IgD-negative memory B cell (primary cell): Measurements from ENCODE around the gene ZNF74. TPM values are rescaled to one million over a fixed set of nuclear protein-coding genes. Genes with fewer than 3 reads are reported as not detected.
"Not testable (repeated sequence)": the region's sequence is repeated elsewhere in the genome, so short reads cannot be mapped to it uniquely, and the experiment has no call there.

ENCODE experiments used
- H3K27ac Mint-ChIP-seq, 3 donors: one replicate each; pipeline ENCODE4 v1.8.0; 2020 to 2022; ENCODE audit warnings: mild to moderate bottlenecking in 3 of 3, mixed read lengths in 3 of 3, moderate library complexity in 1 of 3
- H3K27me3 Mint-ChIP-seq: one replicate; pipeline ENCODE4 v1.8.0; 2021; ENCODE audit warnings: mixed read lengths
- H3K36me3 Mint-ChIP-seq: one replicate; pipeline ENCODE4 v1.8.0; 2020; ENCODE audit warnings: mild to moderate bottlenecking, mixed read lengths
- H3K4me1 Mint-ChIP-seq, 3 donors: one replicate each; pipeline ENCODE4 v1.8.0; 2020 to 2022; ENCODE audit warnings: mixed read lengths in 3 of 3, mild to moderate bottlenecking in 1 of 3
- H3K4me3 Mint-ChIP-seq, 4 donors: one replicate each; pipeline ENCODE4 v1.8.0; 2020 to 2022; ENCODE audit warnings: mild to moderate bottlenecking in 4 of 4, mixed read lengths in 4 of 4, moderate library complexity in 3 of 4
- H3K9me3 Mint-ChIP-seq, 3 donors: one replicate each; pipeline ENCODE4 v1.8.0; 2020 to 2021; ENCODE audit warnings: mixed read lengths in 3 of 3, mild to moderate bottlenecking in 1 of 3
- polyA plus RNA-seq: library from polyadenylated mRNA; unstranded; fragments of 300-500 nt; fragmentation: Illumina TruSeq; gene quantifications from one replicate; pipeline ENCODE4 v1.2.3, GENCODE V29; 2021

The ZNF74 gene
- 6.6 TPM for polyA plus RNA-seq

GRCh38 chr22:20393705-20394476, at the start of gene ZNF74:
TSS of gene ZNF74 (plus strand) at chr22:20394151. CDS start at chr22:20394629, 478 bp downstream.
- Mint-ChIP-seq H3K4me1 (peaks cover 7 to 26% (median 19%) of the 10 kb centered on the region in 3 donors), H3K9me3 (peaks cover 0 to 6% (median 0%) of the 10 kb centered on the region in 3 donors), H3K27ac (peak within 1 kb of the TSS; percentile 62 to 96 (median 95)), H3K4me3 (peak within 1 kb of the TSS; percentile 90 to 97 (median 93)), H3K27me3 (no peaks in the 10 kb centered on the region), H3K36me3 (no peaks in the 10 kb centered on the region)

- H3K9me3 Mint-ChIP-seq, H3K27ac Mint-ChIP-seq, H3K4me3 Mint-ChIP-seq, H3K36me3 Mint-ChIP-seq, H3K4me1 Mint-ChIP-seq, H3K27me3 Mint-ChIP-seq: not testable (repeated sequence)
These were observed 47.4 kb upstream of the ZNF74 start for GRCh38 chr22:20346553-20346952.

GRCh38 chr22:20352536-20352935, 41.4 kb upstream of the ZNF74 start:
- H3K36me3 Mint-ChIP-seq, H3K27me3 Mint-ChIP-seq, H3K4me3 Mint-ChIP-seq, H3K4me1 Mint-ChIP-seq, H3K9me3 Mint-ChIP-seq, H3K27ac Mint-ChIP-seq: not testable (repeated sequence)

GRCh38 chr22:20354238-20354975, 39.5 kb upstream of the ZNF74 start:
- Mint-ChIP-seq H3K4me3 (no peak overlapping the region), H3K27me3 (peaks cover 1% of the 10 kb centered on the region), H3K9me3 (no peaks in the 10 kb centered on the region), H3K27ac (no peak overlapping the region), H3K36me3 (no peaks in the 10 kb centered on the region), H3K4me1 (no peaks in the 10 kb centered on the region)

GRCh38 chr22:20355939-20356636, 37.9 kb upstream of the ZNF74 start:
- not testable (repeated sequence) for H3K27me3 Mint-ChIP-seq, H3K36me3 Mint-ChIP-seq, H3K9me3 Mint-ChIP-seq, H3K4me1 Mint-ChIP-seq, H3K4me3 Mint-ChIP-seq, H3K27ac Mint-ChIP-seq

- not testable (repeated sequence) for H3K4me1 Mint-ChIP-seq, H3K36me3 Mint-ChIP-seq, H3K9me3 Mint-ChIP-seq, H3K4me3 Mint-ChIP-seq, H3K27ac Mint-ChIP-seq, H3K27me3 Mint-ChIP-seq
These were observed 37.0 kb upstream of the ZNF74 start for GRCh38 chr22:20356906-20357305.

- H3K36me3 Mint-ChIP-seq, H3K27me3 Mint-ChIP-seq, H3K4me1 Mint-ChIP-seq, H3K4me3 Mint-ChIP-seq, H3K27ac Mint-ChIP-seq, H3K9me3 Mint-ChIP-seq: not testable (repeated sequence)
These were observed 36.0 kb upstream of the ZNF74 start for GRCh38 chr22:20357967-20358366.

- not testable (repeated sequence) for H3K36me3 Mint-ChIP-seq, H3K4me1 Mint-ChIP-seq, H3K27me3 Mint-ChIP-seq, H3K27ac Mint-ChIP-seq, H3K4me3 Mint-ChIP-seq, H3K9me3 Mint-ChIP-seq
These were observed 35.3 kb upstream of the ZNF74 start for GRCh38 chr22:20358503-20359239.

- H3K36me3 Mint-ChIP-seq, H3K4me3 Mint-ChIP-seq, H3K4me1 Mint-ChIP-seq, H3K27ac Mint-ChIP-seq, H3K9me3 Mint-ChIP-seq, H3K27me3 Mint-ChIP-seq: not testable (repeated sequence)
These were observed 33.7 kb upstream of the ZNF74 start for GRCh38 chr22:20360261-20360660.

- H3K9me3 Mint-ChIP-seq, H3K36me3 Mint-ChIP-seq, H3K27ac Mint-ChIP-seq, H3K27me3 Mint-ChIP-seq, H3K4me3 Mint-ChIP-seq, H3K4me1 Mint-ChIP-seq: not testable (repeated sequence)
These were observed 32.8 kb upstream of the ZNF74 start for GRCh38 chr22:20360866-20361751.

- not testable (repeated sequence) for H3K27ac Mint-ChIP-seq, H3K36me3 Mint-ChIP-seq, H3K27me3 Mint-ChIP-seq, H3K9me3 Mint-ChIP-seq, H3K4me1 Mint-ChIP-seq, H3K4me3 Mint-ChIP-seq
These were observed 32.2 kb upstream of the ZNF74 start for GRCh38 chr22:20361752-20362229.

GRCh38 chr22:20362403-20362802, 31.5 kb upstream of the ZNF74 start:
- not testable (repeated sequence) for H3K27ac Mint-ChIP-seq, H3K4me1 Mint-ChIP-seq, H3K4me3 Mint-ChIP-seq, H3K9me3 Mint-ChIP-seq, H3K36me3 Mint-ChIP-seq, H3K27me3 Mint-ChIP-seq

- not testable (repeated sequence) for H3K4me1 Mint-ChIP-seq, H3K36me3 Mint-ChIP-seq, H3K27me3 Mint-ChIP-seq, H3K27ac Mint-ChIP-seq, H3K9me3 Mint-ChIP-seq, H3K4me3 Mint-ChIP-seq
These were observed 29.4 kb upstream of the ZNF74 start for GRCh38 chr22:20364335-20365260.
